DND-41 (cell line): ENCODE data around the gene PMEL.

Source experiments
- ATAC-seq: fragments of 200-7000 bp; cut with Tn5 transposase; 3 replicates; pipeline ENCODE4 v1.9.1; 2021; ENCODE audit warnings: low read depth; ENCODE audit not compliant: insufficient read depth
- DNase-seq: peaks from one replicate; pipeline ENCODE4 v3.0.0-alpha.2; 2020
- H2AFZ ChIP-seq: 2 replicates; pipeline ENCODE4 v1.6.0; 2012; ENCODE audit warnings: low read depth, low read length
- H3K27ac ChIP-seq: 2 replicates; pipeline ENCODE4 v1.5.1; 2012; ENCODE audit warnings: low read length, inconsistent platforms
- H3K27me3 ChIP-seq: fragments of 200-600 bp; sonication (generic); 2 replicates; pipeline ENCODE4 v1.6.0; 2012; ENCODE audit warnings: low read length, mild to moderate bottlenecking, inconsistent platforms; ENCODE audit not compliant: insufficient read depth, poor library complexity
- H3K36me3 ChIP-seq: 2 replicates; pipeline ENCODE4 v1.5.1; 2012; ENCODE audit warnings: low read length, inconsistent platforms; ENCODE audit not compliant: insufficient read depth
- H3K4me1 ChIP-seq: 2 replicates; pipeline ENCODE4 v1.5.1; 2012; ENCODE audit warnings: mild to moderate bottlenecking, low read length; ENCODE audit not compliant: insufficient read depth
- H3K4me2 ChIP-seq: 2 replicates; pipeline ENCODE4 v1.6.0; 2012; ENCODE audit warnings: mild to moderate bottlenecking, moderate library complexity, low read length, inconsistent platforms; ENCODE audit not compliant: insufficient read depth
- H3K4me3 ChIP-seq, 2 experiments: fragments of 200-600 bp in 1 of 2; shearing (Covaris generic) in 1 of 2; 2 replicates each; pipeline ENCODE4 v1.5.1; 2012 to 2016; ENCODE audit warnings: inconsistent platforms in 2 of 2, low read length in 2 of 2, mild to moderate bottlenecking in 2 of 2, low read depth in 1 of 2, moderate library complexity in 1 of 2
- H3K79me2 ChIP-seq: 2 replicates; pipeline ENCODE4 v1.6.0; 2012; ENCODE audit warnings: low read length, inconsistent platforms; ENCODE audit not compliant: insufficient read depth
- H3K9ac ChIP-seq: 2 replicates; pipeline ENCODE4 v1.6.0; 2012; ENCODE audit warnings: low read depth, mild to moderate bottlenecking, inconsistent platforms, low read length, moderate library complexity
- H3K9me3 ChIP-seq: 2 replicates; pipeline ENCODE4 v1.5.1; 2012; ENCODE audit warnings: low read length, moderate library complexity, mild to moderate bottlenecking, inconsistent platforms; ENCODE audit not compliant: insufficient read depth, severe bottlenecking
- H4K20me1 ChIP-seq: 2 replicates; pipeline ENCODE4 v1.6.0; 2012; ENCODE audit warnings: low read length; ENCODE audit not compliant: insufficient read depth
- EZH2 ChIP-seq: IDR thresholded peaks from 3 replicates; pipeline ENCODE4 v1.6.1; 2012; ENCODE audit warnings: borderline replicate concordance, low read depth, mild to moderate bottlenecking, moderate library complexity, low read length, inconsistent platforms; ENCODE audit not compliant: severe bottlenecking
- TF ChIP-seq, protein P1 (sequence below): IDR thresholded peaks from 2 replicates; pipeline ENCODE4 v1.5.1; 2012; ENCODE audit warnings: borderline replicate concordance, low read length, moderate library complexity, mild to moderate bottlenecking; ENCODE audit not compliant: poor library complexity, severe bottlenecking; ENCODE audit errors: extremely low read depth

PMEL gene

DNA sequence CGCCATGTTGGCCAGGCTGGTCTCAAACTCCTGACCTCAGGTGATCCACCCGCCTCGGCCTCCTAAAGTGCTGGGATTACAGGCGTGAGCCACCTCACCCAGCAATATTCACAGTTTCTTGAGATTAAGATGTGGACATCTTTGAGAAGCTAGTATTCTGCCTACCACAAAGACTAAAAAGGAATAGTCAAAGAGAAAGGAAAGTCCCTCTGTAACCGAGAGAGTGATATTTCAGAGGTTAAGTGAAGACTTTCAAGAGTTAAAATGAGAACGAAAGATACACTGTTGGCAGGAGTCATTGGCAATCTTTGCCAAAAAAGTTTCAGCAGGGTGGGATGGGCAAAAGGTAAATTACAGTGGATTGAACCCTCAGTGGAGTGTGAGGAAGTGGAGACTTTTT lies 19.3 kb downstream of the PMEL start:
- Histone ChIP-seq H3K27ac (no peak overlapping the region), H3K9ac (no peak overlapping the region), H3K27me3 (no peaks in the 10 kb centered on the region), H3K79me2 (peaks cover 9% of the 10 kb centered on the region), H3K4me1 (no peaks in the 10 kb centered on the region), H3K9me3 (no peaks in the 10 kb centered on the region), H4K20me1 (0 out of 2 replicates have a peak, but pooled peaks cover 3% of the 10 kb centered on the region), H3K36me3 (peaks cover 94% of the 10 kb centered on the region), H2AFZ (no peak overlapping the region), H3K4me3 (no peak overlapping the region), H3K4me2 (no peak overlapping the region)
- DNase-seq: no peak
- ATAC-seq: no peak
- no peak for TF ChIP-seq EZH2
- TF ChIP-seq, protein P1, sequence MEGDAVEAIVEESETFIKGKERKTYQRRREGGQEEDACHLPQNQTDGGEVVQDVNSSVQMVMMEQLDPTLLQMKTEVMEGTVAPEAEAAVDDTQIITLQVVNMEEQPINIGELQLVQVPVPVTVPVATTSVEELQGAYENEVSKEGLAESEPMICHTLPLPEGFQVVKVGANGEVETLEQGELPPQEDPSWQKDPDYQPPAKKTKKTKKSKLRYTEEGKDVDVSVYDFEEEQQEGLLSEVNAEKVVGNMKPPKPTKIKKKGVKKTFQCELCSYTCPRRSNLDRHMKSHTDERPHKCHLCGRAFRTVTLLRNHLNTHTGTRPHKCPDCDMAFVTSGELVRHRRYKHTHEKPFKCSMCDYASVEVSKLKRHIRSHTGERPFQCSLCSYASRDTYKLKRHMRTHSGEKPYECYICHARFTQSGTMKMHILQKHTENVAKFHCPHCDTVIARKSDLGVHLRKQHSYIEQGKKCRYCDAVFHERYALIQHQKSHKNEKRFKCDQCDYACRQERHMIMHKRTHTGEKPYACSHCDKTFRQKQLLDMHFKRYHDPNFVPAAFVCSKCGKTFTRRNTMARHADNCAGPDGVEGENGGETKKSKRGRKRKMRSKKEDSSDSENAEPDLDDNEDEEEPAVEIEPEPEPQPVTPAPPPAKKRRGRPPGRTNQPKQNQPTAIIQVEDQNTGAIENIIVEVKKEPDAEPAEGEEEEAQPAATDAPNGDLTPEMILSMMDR: no peak

DNA sequence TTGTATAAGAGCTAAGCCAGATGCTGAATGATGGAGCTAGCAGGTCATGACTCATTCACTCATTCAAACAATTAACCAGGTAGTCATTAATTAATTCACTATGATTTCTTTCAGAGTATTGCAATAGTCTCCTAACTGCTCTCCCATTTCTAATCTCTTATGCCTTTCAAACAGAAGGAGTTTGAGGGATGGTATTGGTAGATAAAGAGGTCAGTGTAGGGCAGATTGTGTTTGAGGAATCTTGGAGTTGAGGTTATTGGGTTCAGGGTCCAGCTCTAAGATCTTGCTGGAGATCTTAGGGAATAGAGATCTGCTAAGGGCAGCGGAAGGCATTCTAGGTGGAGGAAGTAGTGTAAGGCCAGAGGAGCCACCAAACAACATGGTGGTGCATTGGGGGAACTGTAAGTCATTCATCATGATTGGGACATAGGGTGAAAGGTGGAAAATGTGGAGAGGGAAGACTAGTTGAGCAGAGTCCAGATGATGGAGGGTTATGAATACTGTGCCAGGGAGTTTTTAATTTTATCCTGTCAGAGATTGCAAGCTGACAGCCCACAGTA lies 23.2 kb downstream of the PMEL start:
- Histone ChIP-seq H3K79me2 (peaks cover 31% of the 10 kb centered on the region), H3K27me3 (no peaks in the 10 kb centered on the region), H4K20me1 (peaks cover 23% of the 10 kb centered on the region), H3K9ac (no peak overlapping the region), H3K4me2 (no peak overlapping the region), H3K4me1 (peaks cover 4% of the 10 kb centered on the region), H3K4me3 (no peak overlapping the region), H3K27ac (no peak overlapping the region), H2AFZ (no peak overlapping the region), H3K36me3 (peaks cover 98% of the 10 kb centered on the region), H3K9me3 (no peaks in the 10 kb centered on the region)
- ATAC-seq: no peak
- TF ChIP-seq EZH2: no peak
- TF ChIP-seq, protein P1: no peak
- no peak for DNase-seq

DNA sequence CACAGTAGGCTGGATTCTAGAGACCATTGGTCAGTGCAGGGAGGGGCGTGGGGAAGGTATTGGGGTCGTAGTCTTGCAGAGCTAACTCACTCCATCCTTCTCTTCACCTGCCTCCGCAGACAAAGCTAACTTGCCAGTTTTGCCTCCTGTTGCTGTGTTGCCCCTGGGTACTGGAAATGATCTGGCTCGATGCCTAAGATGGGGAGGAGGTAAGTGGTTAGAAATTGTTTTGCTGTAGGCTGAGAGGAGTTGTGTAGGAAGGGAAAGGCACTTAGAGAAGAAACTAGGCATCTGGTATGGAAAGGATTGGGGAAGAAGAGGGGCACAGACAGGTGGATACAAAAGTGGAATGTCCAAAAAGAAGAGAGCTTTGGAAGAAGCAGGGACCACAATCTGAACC lies 23.8 kb downstream of the PMEL start:
- no peaks in the 10 kb centered on the region for H3K27me3 ChIP-seq
- peaks cover 98% of the 10 kb centered on the region for H3K36me3 ChIP-seq
- TF ChIP-seq, protein P1: no peak
- no peak for TF ChIP-seq EZH2
- H3K4me2 ChIP-seq: no peak overlapping the region
- no peak overlapping the region for H3K27ac ChIP-seq
- no peak for ATAC-seq
- H3K9ac ChIP-seq: no peak overlapping the region
- H3K4me1 ChIP-seq: peaks cover 4% of the 10 kb centered on the region
- DNase-seq: no peak
- H2AFZ ChIP-seq: no peak overlapping the region
- H3K79me2 ChIP-seq: peaks cover 34% of the 10 kb centered on the region
- H4K20me1 ChIP-seq: peaks cover 28% of the 10 kb centered on the region
- H3K9me3 ChIP-seq: no peaks in the 10 kb centered on the region
- no peak overlapping the region for H3K4me3 ChIP-seq
